GM12892 (cell line): Measurements from ENCODE around the gene LRMDA.

Source experiments
- POLR2A ChIP-seq: IDR thresholded peaks from 2 replicates; pipeline ENCODE4 v1.6.1; 2011; ENCODE audit warnings: low read depth, low read length, control low read depth
- POLR2AphosphoS5 ChIP-seq: IDR thresholded peaks from 2 replicates; pipeline ENCODE4 v1.6.1; 2011; ENCODE audit warnings: low read depth, low read length, control low read depth

DNA sequence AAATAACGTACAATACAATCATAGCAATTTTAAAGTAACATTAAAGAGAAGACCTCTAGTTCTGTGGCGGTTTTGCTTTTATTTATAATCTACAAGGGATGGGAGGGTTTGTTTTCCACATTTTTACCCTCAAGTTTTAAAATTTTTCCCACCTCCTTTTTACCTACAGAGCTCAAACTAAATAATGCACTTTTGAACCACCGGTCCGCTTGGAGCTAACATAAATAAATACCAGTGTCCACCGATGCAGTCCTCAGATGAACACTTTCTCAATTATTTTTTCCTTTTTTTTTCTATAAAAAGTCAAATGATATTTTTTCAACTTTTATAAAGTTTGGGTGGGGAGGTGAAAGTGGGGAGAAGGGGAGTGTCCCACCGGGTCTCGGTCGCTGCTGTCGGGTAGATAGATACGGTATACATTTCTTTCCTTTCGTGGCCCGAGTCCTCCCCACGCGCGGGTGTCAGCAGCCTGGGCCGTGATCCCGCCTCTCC, 33.2 kb upstream of the LRMDA start:
- TF ChIP-seq POLR2A = no peak
- no peak for TF ChIP-seq POLR2AphosphoS5
